Measurements from ENCODE around the gene MKX.
"Not testable (repeated sequence)": the region's sequence is repeated elsewhere in the genome, so short reads cannot be mapped to it uniquely, and the experiment has no call there.

MKX gene

DNA sequence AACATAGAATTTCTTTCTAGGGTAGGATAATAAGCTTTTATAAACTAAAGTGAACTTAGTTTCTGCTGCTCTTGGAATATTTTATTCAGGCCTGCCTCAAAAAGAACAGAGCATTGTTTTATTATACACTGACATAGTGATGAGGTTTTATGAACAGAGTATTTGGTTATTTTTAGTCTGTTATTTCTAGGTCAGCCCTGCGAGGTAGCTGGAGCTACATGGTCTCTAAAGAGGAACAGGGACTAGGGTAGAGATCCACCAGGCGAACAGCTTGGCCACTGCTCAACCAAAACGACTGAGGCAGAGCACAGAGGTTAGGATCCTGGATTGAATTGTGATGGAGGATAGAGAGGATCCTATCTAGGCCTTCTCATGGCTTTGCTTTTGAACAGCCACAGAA is 53.0 kb downstream of the MKX start:
- DNase-seq (ENCODE audit: low spot score) = no peak

DNA sequence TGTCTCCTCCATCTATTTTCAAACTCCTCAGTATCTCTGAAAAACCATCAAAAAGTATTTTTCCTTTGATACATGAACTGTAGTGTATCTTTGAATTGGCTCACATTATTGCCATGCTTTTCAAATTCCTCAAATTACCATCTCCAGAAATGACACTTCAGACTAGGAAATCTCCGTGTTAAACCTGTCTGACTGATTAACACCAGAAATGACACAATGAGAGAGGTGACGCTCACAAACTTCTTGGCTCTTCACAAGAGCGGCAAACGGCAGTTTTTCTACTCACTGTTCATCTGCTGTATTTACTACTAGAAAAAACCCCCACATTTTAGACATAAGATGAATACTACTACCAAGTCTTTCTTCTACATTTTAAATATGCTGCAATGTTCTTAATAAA is 56.6 kb downstream of the MKX start:
- no peak for DNase-seq (ENCODE audit: low spot score)

DNA sequence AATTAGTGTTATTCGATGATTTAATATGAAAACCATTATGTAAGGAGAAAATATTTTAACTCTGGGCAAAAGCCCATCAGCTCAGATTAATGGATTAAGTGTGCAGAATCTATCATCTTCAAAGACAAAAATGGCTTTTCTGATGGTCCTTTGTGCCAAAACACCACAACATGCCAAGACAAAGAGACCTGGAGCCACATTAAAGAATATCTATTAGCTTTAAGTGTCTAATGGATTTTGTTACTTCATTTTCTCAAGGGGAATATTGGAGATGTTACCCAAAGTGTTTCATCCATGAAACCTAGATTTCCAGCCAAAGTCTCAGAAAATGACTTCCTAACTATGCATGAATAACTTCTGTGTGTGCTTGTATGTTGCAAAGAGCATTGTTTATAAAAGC is 57.3 kb downstream of the MKX start:
- DNase-seq (ENCODE audit: low spot score) = no peak

DNA sequence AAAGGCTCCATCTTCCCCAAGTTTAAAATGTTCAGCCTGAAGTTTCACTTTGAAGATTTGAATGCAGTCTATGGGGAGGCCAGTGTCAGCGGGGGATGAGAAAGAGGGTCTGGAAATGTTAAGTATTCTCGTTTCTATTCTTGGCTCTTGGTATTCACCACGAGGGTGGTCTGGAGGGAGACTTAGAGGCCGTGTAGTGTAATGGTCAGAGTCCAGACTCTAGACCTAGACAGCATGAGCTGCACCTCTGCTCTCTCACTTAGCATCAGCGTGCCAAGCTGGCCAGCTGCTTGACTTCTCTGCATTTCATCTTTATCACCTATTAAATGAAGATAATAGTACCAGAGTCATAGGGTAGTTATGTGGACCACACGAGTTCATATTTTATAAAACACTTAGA is 57.9 kb downstream of the MKX start:
- DNase-seq (ENCODE audit: low spot score) = no peak

DNA sequence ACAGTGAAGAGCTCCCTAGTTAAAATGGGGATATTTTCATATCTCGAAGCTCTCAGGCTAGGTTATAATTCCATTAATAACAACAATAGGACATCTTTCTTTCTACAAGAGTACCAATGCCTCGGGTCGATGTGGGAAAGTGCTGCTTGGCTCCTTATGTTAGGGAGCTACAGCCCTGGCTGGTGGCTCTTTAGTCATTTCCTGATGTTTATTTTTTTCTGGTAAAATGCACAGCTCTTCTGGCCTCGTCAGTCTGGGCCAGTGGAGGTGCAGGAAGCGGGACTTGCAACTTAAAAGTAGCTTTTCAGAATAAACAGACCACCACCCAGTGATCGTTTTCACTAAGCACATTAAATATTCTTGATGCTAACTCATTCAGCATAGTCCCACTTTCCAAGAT is 58.3 kb downstream of the MKX start:
- no peak for DNase-seq (ENCODE audit: low spot score)

DNA sequence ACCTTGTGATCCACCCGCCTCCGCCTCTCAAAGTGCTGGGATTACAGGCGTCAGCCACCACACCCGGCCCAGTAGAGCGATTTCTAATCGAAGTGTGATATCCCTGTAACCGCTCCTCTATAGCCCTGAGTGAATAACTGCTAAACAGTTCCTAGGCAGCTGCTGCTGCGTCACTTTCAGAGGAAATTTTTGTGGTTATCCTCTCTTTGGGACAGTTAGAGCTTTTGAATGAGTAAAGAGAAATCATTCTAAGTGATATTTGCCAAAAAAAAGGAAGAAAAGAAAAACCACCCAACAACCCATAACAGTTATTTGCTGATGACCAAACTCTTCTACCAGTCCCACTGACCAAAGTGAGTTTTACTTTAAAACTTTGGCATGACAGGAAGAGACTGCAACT is 59.9 kb downstream of the MKX start:
- no peak for DNase-seq (ENCODE audit: low spot score)

DNA sequence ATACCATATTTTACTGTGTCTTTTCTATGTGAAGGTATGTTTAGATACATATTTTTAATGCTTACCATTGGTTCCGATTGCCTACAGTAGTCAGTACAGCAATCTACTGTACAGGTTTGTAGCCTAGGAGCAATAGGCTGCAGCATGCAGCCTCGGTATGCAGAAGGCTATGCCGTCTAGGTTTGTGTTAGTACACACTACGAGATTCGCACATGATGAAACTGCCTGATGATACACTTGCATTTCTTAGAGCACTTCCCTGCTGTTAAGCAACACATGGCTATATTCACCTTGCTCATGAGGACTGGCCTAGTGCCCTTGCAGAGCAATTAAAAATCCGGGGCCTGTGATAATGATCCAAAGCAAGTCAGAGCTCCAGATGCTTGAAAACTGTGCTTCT is 62.4 kb downstream of the MKX start:
- no peak for DNase-seq (ENCODE audit: low spot score)

DNA sequence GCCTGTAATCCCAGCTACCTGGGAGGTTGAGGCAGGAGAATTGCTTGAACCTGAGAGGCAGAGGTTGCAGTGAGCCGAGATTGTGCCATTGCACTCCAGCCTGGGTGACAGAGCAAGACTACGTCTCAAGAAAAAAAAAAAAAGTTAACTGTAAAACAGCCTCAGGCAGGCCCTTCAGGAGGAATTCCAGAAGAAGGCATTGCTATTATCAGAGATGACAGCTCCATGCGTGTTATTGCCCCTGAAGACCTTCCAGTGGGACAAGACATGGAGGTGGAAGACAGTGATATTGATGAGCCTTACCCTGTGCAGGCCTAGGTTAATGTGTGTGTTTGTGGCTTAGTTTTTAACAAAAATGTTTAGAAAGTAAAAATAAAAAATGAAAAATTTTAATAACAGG is 63.8 kb downstream of the MKX start:
- not testable (repeated sequence) for DNase-seq (ENCODE audit: low spot score)

DNA sequence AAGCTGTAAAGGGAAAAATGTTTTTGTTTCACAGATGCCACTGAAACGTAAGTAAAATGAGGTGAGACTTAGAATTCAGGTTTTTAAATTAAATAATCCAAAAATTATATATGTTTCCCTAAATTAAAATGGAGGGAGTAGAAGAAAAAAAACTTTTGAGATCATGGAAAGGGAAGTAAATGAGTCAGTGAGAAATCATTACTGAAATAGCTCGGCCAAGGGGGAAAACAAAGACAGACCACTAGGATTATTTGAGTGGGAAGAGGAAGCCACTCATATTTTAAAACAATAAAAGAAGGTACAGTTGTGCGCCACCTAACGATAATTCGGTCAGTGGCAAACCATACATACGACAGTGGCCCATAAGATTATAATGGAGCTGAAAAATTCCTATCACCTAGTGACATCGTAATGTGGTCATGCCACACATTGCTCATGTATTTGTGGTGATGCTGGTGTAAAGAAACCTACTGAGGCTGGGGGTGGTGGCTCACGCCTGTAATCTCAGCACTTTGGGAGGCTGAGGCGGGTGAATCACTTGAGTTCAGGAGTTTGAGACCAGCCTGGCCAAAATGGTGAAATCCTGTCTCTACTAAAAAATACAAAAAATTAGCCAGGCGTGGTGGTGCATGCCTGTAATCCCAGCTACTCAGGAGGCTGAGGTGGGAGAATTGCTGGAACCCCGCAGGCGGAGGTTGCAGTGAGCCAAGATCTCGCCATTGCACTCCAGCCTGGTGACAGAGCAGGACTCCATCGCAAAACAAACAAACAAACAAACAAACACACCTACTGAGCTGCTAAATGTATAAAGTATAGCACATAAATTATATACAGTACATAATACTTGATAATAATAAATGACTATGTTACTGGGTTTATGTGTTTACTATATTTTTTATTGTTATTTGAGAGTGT is 64.7 kb downstream of the MKX start:
- DNase-seq (ENCODE audit: low spot score) = no peak

DNA sequence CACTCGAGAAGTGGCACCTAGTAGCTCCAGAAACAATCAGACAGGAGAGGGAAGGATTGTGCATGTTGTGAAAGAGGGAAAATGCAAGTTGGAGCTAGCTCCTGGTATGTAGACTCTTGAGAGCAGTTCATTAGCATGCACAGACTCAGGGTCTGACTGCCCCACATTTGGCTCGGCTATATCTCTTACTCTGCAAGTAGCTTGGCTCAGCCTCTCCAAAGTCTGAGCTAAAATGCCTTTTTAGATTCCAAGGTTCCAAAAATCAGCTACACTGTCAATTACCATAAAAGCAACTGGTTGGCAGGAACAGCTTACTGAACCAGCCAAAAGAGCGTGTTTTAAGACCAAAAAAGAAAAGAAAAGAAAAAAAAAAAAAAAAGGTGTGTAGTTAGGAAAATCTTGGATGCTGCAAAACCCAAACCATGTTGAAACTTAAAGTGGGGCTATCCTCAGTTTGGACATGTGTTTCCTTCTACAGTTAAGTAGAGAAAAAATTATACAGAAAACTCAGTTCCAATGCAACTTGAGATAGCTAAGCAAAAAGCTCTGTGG is 65.5 kb downstream of the MKX start:
- no peak for DNase-seq (ENCODE audit: low spot score)

DNA sequence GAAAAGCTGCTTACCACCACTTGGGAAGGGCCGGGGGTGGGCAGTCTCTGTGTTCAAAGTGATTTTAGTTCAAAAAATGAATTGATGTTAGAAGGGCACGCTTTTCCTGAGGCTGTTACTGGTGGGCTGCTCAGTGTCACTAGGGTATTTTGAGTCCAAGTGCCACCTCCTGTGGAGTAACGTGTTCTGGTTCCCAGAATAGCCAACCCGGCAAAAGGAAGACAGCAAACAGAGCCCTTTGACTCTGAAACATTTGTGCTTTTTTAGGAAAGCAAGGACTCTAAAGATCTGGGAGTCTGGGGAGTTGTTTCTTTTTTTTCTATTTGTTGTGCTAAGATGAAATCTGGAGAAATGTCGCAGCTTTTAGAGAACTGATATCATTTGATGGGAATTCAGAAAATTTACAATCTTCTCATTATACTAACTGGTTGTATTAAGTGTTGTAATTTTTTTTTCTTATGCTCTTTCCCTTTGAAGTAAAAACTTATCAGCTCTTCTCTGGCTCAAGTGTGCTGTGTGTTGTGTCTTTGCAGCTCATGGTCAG is 66.2 kb downstream of the MKX start:
- no peak for DNase-seq (ENCODE audit: low spot score)

DNA sequence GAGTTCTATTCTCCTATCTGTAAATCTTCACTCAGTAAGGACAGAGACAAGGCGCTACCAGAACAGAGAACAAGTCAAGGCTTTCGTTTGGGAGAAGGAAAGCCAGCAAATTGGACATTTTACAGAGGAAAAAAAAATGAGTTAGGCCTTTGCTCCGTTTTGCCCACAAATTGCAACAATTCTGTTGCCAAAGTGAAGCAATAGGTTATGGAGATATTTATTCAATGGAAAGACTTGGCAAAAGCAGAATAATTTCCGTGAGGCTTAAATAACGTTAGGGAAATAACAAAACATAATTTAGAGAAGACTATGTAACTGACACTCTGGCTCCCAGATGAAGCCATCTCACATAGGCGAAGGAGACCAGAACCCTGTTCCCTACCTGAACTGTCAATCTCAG is 67.5 kb downstream of the MKX start:
- no peak for DNase-seq (ENCODE audit: low spot score)

DNA sequence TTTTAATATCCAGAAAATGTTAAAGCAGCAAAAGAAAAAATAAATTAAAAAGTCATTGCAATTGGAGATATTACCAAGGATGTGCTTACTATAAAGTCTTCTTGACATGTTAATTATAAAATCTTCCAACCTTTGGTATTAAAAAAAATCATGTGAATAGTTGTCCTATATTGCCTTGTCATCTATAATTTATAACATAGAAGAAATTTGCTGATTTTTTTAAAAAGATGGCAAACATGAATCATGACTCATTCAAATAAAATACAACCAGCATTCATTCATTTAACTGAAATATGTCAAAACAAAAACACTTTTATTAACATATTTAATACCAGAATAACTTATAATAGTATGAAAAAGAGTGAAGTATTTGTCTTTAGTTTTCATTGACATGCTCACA is 72.6 kb downstream of the MKX start:
- no peak for DNase-seq (ENCODE audit: low spot score)

DNA sequence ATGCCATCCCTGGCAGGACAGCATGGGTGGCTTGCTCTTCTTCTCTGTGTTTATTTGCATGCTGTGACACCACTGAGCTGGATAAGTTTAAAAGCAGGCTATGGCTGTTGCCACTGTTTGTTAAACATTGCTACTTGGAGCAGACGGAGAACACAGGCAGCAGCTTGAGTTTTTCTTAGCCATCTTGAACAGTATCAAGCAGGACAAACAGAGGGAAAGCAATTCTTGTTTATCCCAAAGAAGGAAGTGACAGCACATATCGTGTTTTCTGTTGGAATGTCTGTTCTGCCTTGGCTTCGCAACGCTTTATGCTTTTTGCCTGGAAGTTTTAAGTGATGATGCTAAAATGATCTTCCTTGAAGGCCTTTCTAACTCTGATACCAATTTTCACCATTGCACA is 73.8 kb downstream of the MKX start:
- DNase-seq (ENCODE audit: low spot score) = no peak

DNA sequence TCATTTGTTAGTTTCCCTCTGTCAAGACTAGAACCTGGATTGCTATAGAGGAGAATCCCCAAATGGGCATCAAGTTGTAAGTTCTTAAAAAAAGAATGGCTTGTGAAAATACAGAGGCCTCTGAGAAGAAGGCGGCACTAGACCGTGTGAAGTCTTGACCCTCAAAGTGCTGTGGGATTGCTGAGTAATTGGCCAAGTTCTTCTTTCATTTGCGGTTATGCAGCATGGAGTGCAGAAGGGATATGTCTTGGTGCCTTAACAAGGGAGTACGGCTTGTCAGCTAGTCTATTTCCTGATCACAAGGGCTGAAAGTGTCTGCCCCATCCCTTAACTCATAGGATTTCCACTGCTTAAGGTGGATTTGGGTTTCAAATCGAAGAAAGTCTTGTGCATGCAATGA is 81.2 kb downstream of the MKX start:
- DNase-seq (ENCODE audit: low spot score) = no peak

DNA sequence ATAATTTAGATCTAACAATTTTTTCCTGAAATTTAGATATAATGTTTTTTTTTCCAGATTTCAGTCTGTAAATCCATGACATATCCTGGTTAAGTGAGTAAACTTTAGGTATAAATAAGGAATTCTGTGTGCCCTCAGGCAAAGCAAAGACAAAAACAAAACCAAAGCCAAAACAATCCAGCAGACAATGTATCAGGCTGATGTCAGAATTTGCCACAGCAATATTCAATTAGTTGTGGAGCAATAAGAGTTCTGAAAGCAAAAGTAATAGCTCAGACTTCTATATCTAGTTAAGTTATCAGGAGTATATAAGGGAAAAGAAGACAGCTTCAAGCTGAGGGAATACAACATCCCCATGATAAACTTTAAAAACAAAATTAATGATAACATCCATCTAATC is 82.0 kb downstream of the MKX start:
- DNase-seq (ENCODE audit: low spot score) = no peak

DNA sequence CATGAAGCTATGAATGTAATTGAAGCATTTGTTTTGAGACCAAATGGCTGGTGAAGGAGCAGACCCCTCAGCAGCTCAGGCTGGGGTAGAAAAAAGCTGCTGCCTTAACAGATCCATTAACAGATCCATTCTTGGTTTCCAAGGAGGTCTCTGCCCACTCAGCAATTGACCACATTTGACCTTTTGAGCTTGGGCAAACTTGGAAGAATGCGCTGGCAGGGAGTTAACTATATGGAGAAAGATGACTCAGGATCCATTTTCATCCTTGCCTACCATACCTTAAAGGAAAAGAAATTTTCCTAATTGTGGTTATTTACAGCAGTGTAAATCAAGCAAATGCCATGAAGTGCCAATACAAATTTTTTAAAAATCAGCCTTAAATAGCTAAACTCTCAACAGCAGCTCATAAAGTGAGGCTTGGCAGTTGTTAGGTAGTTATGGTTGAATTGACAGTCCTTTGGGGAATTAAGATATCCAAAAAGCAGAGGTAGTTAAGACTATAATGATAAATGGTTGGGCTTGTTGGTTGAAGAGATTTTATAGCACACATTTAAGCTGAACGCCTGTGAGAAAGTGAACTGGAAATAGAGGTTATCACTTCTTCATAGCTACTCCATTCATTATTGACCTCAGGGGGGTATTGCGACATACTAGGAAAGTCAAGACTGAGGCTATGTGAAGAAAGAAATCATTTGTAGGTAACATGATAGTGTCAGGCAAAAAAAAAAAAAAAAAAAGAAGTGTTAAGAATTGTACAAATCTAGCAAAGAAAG is 83.9 kb downstream of the MKX start:
- DNase-seq (ENCODE audit: low spot score) = no peak

DNA sequence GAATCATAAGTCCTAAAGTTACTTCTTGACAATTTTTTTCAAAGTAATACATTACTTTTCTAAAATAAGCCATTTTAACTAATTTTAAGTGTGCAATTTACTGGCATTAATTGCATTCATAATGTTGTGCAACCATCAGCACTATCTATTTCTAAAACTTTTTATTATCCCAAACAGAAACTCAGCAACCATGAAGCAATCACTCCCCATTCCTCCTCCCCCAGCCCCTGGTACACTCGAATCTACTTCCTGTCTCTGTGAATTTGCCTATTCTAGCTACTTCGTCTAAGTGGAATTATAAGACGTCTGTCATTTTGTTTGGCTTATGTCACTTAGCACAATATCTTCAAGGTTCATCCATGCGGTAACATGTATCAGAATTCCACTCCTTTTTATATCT is 84.9 kb downstream of the MKX start:
- no peak for DNase-seq (ENCODE audit: low spot score)

DNA sequence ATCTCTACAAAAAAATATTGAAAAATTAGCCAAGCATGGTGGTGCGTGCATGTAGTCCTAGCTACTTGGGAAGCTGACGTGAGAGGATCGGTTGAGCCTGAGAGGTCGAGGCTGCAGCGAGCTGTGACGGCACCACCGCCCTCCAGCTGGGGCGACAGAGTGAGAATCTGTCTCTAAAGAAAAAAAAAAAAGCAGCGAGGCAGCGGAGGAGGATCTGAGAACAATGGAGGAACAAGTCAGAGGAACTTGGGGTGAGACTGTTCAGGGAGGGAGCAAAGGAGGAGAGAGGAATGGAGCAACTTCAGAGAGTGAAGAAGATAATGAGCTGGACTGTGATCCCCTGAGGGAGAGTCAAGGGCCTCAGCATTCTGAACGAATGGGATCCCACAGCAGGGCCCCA is 85.4 kb downstream of the MKX start:
- DNase-seq (ENCODE audit: low spot score) = no peak

DNA sequence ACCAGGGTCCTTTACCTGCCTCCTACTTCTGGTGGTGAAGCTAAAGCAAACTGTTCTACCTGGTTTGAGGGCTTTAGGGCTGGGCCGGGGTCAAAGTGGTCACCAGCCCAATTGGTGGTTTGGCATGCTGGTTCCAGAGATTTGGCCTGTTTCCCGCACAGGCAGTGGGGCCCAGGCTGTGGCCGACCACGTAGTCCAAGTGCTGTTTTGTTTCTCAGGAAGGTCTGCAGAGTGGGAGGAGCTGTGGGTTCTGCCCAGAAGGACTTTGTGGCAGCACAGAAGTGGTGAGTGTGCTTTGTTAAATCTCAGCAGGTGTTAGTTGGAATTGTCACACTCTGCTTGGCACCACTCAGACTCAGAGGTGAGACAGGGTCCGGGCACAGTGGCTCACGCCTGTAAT is 85.8 kb downstream of the MKX start:
- no peak for DNase-seq (ENCODE audit: low spot score)

DNA sequence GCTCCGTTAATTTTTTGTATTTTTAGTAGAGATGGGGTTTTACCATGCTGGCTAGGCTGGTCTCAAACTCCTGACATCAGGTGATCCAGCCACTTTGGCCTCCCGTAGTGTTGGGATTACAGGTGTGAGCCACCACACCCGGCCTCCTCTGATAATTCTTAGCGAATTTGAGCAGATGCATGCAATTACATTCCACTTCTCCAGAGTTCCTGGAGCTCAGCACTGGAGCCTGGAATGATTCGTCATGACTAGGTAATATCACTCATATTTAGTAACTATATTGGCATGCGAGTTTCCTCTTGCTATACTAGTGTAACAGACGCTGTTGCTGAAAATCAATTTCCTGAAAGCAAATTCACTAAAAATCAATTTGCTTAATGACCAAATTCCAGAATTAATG is 86.8 kb downstream of the MKX start:
- DNase-seq (ENCODE audit: low spot score) = no peak

DNA sequence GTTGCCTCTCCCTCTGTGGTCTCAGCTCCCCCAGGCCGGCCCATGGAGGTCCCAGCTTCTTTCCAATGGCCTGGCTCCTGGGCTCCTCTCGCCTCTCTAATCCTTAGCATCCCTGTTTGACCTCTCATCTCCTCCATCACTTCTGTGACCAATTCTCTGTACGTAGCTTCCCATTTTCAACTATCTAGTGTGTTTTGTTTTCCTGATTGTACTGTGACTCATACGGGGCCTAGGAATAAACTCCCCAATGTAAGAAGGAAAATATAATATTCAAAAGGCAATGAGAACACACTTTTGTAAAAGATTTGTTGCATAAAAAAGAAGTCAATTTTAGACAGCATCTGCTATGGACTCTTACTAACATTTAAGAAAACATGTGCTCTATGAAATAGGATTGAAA is 90.3 kb downstream of the MKX start:
- no peak for DNase-seq (ENCODE audit: low spot score)

DNA sequence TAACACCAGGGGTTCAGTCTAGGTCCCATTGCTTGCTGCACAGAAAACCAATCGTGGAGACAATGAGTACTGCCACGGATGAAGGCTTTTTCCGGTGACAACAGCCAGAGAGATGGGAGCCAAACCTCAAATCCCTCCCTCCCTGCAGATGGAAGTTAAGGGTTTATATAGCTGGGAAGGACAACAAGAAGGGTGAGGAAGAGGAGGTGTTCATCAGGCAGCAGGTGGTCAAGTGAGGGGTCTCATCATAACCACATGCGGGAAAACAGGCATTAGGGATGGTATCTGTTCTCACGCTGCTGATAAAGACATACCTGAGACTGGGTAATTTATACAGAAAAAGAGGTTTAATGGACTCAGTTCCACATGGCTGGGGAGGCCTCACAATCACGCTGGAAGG is 91.3 kb downstream of the MKX start:
- no peak for DNase-seq (ENCODE audit: low spot score)
